Muscle of arm (tissue), 14 donors: Measurements from ENCODE around the gene APOC4. TPM values are rescaled to one million over a fixed set of nuclear protein-coding genes. Genes with fewer than 3 reads are reported as not detected.
A peak's percentile ranks its signal among the peaks of the same experiment; 100 is the strongest.
"Not testable (repeated sequence)": the region's sequence is repeated elsewhere in the genome, so short reads cannot be mapped to it uniquely, and the experiment has no call there.

ENCODE experiments used
- DNase-seq: peaks from one replicate; pipeline ENCODE4 v3.0.0-alpha.2; 2013
- long read RNA-seq, 11 donors: transcript quantifications; one replicate each; lab custom pipeline, GENCODE V29; 2026
- polyA plus RNA-seq, 12 donors: library from polyadenylated mRNA; unstranded; fragments of 120-200 nt; gene quantifications; one replicate each; pipeline ENCODE4 v1.2.1, GENCODE V29; 2013; ENCODE audit not compliant: insufficient read length in 12 of 12

APOC4 gene, protein sequence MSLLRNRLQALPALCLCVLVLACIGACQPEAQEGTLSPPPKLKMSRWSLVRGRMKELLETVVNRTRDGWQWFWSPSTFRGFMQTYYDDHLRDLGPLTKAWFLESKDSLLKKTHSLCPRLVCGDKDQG
- polyA plus RNA-seq: under 1 TPM in 2 of 12 donors, not detected in 10; 0.40 to 0.41 TPM
- long read RNA-seq, donor 1: 0 reads
- long read RNA-seq, donor 2: 0 reads
- long read RNA-seq, donor 3: 0 reads
- long read RNA-seq, donor 4: 0 reads
- long read RNA-seq, donor 5: 0 reads
- long read RNA-seq, donor 6: 0 reads
- long read RNA-seq, donor 7: 0 reads
- long read RNA-seq, donor 8: 0 reads
- long read RNA-seq, donor 9: 0 reads
- long read RNA-seq, donor 10: 0 reads
- long read RNA-seq, donor 11: 0 reads

DNA sequence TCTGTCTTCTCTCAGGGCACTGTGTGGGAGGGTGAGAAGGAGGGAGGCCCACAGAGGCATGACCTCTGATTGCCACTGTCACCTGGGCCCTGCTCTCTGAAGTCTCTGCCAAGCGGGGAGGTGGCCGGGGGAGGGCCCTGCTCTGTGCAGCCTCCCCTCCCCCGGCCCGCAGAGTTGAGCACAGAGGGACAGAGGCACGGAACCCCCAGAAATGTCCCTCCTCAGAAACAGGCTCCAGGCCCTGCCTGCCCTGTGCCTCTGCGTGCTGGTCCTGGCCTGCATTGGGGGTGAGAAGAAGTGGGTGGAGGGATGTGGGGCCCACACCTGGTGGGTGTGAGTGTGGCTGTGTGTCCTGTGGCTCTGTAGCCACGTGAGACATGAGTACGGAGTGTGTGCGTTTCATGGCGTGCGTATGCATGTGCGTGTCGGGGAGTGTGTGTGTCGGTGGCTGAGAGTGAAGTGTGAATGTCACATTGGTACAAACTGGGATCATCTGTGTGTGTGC is at the start of gene APOC4:
TSS of gene APOC4 (plus strand) at position 171 of the 505 bp plus-strand sequence. CDS start at position 212, 41 bp downstream.
- no peak for DNase-seq

DNA sequence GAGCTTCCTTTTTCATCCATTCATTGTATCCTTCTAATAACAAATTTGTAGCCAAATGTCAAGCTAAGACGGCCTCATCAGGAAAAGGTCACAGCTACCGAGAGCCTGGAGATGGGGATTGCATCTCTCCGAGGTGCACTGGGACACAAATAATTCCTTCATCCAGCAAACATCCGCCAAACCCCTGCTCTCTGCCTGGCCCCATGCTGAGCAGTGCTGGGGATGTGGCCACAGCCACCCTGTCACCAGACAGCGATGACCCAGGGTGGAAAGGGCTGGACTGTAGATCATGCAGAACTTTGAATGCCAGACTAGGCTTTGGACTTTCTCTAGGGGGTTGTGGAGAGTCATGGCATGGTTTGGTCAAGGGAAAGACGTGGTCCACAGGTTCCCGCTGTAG is 49.1 kb upstream of the APOC4 start:
- DNase-seq: no peak

- DNase-seq: no peak
Observed at GRCh38 chr19:44893332-44894051, 48.5 kb upstream of the APOC4 start.

- no peak for DNase-seq
Observed at GRCh38 chr19:44894052-44894400, 48.0 kb upstream of the APOC4 start.

DNA sequence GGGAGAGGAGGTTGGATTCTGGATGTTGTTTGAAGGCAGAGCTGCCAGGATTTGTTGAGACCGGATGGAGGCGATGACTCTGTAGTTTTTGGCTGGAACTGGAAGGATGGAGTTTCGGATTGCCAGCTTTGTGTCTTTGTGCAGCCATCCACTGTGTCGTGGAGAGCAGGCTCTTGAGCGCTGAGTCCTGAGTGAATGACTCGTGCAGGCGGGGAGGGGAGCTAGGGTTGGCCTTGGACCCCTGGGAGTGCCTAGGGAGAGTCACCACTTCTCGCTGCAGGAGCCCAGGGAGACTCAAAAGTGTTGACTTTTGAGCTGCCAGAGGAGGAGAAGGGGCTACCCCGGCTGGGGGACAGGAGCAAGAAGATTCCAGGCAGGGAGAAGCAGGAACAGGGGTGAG is 47.1 kb upstream of the APOC4 start:
- DNase-seq: no peak

DNA sequence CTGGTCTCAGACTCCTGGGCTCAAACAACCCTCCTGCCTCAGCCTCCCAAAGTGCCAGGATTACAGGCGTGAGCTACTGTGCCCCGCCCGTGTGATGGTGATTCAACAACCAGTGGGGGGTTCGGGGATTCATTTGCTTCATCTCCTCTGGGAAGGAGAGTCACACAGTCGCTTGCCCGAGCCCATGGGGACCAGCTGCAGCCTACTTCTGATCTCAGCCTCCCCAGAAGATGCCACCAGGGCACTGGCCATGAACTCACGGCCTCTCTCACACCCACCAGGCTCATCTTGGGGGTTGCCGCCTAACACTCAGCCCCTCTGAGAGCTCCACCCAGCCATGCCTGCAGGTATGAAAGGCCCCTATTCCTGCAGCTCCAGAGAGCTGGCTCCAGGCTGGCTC is 44.2 kb upstream of the APOC4 start:
- no peak for DNase-seq

DNA sequence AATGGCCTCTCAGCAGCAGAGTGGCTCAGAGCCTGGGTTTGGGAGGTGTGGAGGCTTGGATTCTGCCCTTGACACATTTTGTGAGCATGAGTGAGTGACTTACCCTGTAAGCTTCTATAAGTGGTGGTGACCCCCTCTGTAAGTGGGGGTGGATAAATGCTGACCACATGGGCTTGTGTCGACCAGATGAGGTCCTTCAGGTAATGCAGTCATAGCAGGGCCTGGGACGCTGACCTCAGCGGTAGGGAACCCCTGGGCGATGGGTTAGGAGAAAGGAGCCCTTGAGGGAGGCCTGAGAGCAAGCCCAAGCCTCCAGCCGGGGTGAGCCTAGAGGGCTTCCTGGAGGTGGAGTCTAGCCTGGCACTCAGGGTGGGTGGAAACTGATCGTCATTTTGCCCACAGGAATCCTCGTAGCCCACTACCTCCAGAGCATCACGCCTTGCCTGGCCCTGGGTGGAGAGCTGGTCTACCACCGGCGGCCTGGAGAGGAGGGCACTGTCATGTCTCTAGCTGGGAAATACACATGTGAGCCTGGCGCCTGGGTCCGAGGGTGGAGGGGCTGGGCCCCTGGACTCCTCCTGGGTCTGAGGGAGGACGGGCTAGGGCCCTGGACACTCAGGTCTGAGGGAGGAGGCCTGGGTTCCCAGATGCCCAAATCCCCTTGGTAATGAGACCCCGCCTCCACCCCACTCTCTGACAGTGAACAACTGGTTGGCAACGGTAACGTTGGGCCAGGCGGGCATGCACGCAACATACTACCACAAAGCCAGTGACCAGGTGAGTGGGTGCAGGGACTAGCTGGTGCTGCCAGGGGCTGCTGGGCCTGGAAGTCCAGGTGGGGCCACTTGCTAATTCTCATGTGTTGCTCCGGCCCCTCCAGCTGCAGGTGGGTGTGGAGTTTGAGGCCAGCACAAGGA is 41.5 kb upstream of the APOC4 start:
- no peak for DNase-seq

GRCh38 chr19:44903216-44903601 is 38.8 kb upstream of the APOC4 start:
- no peak for DNase-seq

- peak; percentile 78 for DNase-seq
Observed at GRCh38 chr19:44903602-44904425, 38.2 kb upstream of the APOC4 start.

DNA sequence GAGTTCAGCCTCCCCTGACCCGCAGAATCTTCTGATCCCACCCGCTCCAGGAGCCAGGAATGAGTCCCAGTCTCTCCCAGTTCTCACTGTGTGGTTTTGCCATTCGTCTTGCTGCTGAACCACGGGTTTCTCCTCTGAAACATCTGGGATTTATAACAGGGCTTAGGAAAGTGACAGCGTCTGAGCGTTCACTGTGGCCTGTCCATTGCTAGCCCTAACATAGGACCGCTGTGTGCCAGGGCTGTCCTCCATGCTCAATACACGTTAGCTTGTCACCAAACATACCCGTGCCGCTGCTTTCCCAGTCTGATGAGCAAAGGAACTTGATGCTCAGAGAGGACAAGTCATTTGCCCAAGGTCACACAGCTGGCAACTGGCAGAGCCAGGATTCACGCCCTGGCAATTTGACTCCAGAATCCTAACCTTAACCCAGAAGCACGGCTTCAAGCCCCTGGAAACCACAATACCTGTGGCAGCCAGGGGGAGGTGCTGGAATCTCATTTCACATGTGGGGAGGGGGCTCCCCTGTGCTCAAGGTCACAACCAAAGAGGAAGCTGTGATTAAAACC is 37.5 kb upstream of the APOC4 start:
- DNase-seq: no peak

DNA sequence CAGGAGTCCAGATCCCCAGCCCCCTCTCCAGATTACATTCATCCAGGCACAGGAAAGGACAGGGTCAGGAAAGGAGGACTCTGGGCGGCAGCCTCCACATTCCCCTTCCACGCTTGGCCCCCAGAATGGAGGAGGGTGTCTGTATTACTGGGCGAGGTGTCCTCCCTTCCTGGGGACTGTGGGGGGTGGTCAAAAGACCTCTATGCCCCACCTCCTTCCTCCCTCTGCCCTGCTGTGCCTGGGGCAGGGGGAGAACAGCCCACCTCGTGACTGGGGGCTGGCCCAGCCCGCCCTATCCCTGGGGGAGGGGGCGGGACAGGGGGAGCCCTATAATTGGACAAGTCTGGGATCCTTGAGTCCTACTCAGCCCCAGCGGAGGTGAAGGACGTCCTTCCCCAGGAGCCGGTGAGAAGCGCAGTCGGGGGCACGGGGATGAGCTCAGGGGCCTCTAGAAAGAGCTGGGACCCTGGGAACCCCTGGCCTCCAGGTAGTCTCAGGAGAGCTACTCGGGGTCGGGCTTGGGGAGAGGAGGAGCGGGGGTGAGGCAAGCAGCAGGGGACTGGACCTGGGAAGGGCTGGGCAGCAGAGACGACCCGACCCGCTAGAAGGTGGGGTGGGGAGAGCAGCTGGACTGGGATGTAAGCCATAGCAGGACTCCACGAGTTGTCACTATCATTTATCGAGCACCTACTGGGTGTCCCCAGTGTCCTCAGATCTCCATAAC is 36.4 kb upstream of the APOC4 start, which contains the start of gene APOE:
TSS of gene APOE (plus strand) at position 360 of the 724 bp plus-strand sequence. CDS start 829 bp downstream, outside the sequence.
- no peak for DNase-seq

DNA sequence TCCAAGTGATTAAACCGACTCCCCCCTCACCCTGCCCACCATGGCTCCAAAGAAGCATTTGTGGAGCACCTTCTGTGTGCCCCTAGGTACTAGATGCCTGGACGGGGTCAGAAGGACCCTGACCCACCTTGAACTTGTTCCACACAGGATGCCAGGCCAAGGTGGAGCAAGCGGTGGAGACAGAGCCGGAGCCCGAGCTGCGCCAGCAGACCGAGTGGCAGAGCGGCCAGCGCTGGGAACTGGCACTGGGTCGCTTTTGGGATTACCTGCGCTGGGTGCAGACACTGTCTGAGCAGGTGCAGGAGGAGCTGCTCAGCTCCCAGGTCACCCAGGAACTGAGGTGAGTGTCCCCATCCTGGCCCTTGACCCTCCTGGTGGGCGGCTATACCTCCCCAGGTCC is 34.4 kb upstream of the APOC4 start:
- DNase-seq: no peak

GRCh38 chr19:44908074-44908835 is 33.8 kb upstream of the APOC4 start:
- DNase-seq: no peak

DNA sequence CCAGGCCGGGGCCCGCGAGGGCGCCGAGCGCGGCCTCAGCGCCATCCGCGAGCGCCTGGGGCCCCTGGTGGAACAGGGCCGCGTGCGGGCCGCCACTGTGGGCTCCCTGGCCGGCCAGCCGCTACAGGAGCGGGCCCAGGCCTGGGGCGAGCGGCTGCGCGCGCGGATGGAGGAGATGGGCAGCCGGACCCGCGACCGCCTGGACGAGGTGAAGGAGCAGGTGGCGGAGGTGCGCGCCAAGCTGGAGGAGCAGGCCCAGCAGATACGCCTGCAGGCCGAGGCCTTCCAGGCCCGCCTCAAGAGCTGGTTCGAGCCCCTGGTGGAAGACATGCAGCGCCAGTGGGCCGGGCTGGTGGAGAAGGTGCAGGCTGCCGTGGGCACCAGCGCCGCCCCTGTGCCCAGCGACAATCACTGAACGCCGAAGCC is 33.2 kb upstream of the APOC4 start:
- no peak for DNase-seq

DNA sequence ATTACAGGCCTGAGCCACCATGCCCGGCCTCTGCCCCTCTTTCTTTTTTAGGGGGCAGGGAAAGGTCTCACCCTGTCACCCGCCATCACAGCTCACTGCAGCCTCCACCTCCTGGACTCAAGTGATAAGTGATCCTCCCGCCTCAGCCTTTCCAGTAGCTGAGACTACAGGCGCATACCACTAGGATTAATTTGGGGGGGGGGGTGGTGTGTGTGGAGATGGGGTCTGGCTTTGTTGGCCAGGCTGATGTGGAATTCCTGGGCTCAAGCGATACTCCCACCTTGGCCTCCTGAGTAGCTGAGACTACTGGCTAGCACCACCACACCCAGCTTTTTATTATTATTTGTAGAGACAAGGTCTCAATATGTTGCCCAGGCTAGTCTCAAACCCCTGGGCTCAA is 32.3 kb upstream of the APOC4 start:
- DNase-seq: no peak

- DNase-seq: not testable (repeated sequence)
Observed at GRCh38 chr19:44911896-44912295, 30.1 kb upstream of the APOC4 start.

DNA sequence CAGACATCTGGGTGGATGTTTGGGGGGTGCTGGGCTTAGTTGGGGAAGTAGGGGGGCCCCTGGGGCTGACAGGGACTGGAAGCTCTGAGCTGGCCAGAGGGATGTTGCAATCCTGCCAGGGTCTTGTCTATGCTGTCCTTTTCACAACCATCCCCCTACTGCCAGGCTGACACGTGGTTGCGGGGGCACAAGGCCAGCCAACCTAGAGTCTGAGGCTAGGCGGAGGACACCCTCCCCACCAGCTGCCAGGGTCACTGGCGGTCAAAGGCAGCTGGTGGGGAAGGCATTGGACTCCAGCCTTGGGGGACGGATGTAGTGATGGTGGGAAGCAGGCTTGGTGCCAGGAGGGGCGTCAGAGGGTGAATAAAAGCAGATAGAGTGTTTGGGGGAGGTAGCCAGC is 29.2 kb upstream of the APOC4 start:
- no peak for DNase-seq

DNA sequence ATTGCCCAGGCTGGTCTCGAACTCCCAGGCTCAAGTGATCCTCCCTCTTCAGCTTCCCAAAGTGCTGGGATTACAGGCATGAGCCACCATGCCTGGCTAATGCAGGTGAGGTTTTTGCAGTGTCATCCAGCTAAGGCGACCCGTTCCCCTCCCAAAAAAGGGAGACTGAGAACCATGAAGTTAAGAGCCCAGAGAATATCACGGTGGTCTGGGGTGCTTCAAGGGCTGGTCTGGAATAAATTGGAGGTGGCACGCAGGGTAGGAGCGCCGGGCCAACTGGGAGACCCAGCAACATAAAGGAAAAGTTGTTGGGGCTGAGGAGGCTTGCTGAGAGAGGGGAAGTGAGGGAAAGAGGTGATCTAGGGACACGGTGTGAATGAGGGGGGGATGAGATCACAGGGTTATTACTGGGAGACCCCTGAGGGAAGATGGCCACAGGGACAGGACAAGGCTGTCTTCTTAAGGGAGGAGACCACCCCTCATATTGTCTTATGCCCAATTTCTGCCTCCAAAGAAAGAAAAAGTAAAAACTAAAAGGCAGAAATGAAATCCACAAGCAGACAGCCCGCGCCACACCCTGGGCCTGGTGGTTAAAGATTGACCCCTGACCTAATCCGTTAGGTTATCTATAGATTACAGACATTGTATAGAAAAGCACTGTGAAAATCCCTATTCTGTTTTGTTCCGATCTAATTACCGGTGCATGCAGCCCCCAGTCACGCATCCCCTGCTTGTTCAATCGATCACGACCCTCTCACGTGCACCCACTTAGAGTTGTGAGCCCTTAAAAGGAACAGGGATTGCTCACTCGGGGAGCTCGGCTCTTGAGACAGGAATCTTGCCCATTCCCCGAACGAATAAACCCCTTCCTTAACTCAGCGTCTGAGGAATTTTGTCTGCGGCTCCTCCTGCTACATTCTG is 28.3 kb upstream of the APOC4 start:
- DNase-seq: not testable (repeated sequence)
